Glomerular endothelial cell (primary cell): ENCODE measurements around the gene TSGA10. TPM values are rescaled to one million over a fixed set of nuclear protein-coding genes. Genes with fewer than 3 reads are reported as not detected.

Experiments
- DNase-seq: peaks from one replicate; pipeline ENCODE4 v3.0.0-alpha.2; 2011; ENCODE audit warnings: low read depth, low spot score; ENCODE audit errors: extremely low read depth
- total RNA-seq: library from RNA; depleted of rRNA; stranded (reverse); fragments of >200 nt; gene quantifications from 2 replicates; pipeline ENCODE4 v1.2.3, GENCODE V29; 2015

TSGA10 gene
- total RNA-seq, 1 donor from 2014 or later = 5.5 TPM

GRCh38 chr2:98952966-98953365 is 201.8 kb downstream of the TSGA10 start:
- no peak for DNase-seq

DNA sequence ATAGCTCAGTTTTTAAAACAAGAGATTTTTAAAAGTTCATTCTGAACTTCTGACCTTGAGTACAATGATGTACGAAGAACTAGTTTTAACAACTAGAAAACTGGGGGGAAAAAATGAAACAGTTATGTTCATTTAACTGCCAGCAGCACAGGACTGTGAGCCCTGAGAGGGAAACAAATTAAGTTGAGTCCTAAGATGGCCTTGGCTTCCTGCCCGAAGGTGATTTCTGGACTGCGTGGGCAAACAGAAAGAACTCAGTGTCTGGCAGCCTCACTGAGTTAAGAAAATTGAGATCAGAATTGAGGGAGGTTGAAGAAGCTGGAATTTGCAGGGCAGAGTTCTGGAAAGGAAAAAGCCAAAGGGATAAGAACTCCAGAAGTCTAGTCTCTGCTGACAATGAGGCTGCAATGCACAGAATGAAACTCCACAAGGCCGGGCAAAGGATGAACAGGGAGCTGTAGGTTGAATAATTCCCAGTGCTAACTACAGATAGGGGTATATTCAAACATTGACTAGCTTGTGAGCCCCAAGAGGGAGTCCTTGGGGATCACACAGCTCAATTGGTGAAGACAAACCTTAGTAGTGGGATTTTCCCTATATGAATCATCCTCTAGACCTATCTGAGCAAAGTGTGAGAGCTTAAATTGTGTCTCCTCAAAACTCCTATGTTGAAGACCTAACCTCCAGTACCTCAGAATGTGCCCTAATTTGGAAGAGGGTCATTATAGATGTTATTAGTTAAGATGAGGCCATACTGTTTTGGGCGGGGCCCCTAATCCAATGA is 205.6 kb downstream of the TSGA10 start:
- DNase-seq = no peak

DNA sequence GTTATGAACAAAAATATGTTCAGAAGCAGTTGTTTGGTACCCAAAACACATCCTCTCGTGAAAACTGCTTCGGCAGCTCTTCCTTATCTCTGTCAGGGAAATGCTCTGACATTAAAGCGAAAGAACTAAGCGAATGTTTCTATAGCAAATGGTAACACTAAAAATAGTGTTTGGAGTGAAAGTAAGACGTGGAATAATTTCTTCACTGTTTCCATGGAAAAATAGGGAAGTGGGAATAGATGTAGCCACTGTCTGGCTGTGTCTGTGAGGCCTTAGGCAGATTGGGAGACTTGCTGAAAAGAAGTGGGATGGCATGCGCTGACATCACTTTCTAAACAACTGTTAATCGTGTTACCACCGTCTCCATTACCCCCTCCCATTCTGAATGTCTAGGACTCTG is 207.2 kb downstream of the TSGA10 start:
- no peak for DNase-seq

Other genes starting within 250 kb of the TSGA10 start
- gene CRACDL, start 218.7 kb downstream of the TSGA10 start, total RNA-seq = 10.7 and 13.3 TPM in 2 replicates
- 0.41 TPM in 1 of 2 replicates, not detected in the other for gene C2orf15, start 13.2 kb downstream of the TSGA10 start, total RNA-seq
- 2.8 and 7.6 TPM in 2 replicates for gene LIPT1, start within 50 bp of the TSGA10 start, total RNA-seq
- gene MITD1, start 26.1 kb upstream of the TSGA10 start, total RNA-seq = 44.5 and 49.0 TPM in 2 replicates
- gene MRPL30, start 26.2 kb upstream of the TSGA10 start, total RNA-seq = 37.2 and 39.7 TPM in 2 replicates
- gene LYG2, start 100.7 kb upstream of the TSGA10 start, total RNA-seq = not detected in 2 replicates
- gene LYG1, start 146.3 kb upstream of the TSGA10 start, total RNA-seq = 1.2 TPM in 1 of 2 replicates, not detected in the other
- 75.1 and 100 TPM in 2 replicates for gene TXNDC9, start 181.4 kb upstream of the TSGA10 start, total RNA-seq
- gene EIF5B, start 182.4 kb upstream of the TSGA10 start, total RNA-seq = 36.7 and 42.5 TPM in 2 replicates